Bronchial epithelial cell (primary cell): ENCODE results near the gene SAMD4A. TPM values are rescaled to one million over a fixed set of nuclear protein-coding genes. Genes with fewer than 3 reads are reported as not detected.
"Not testable (repeated sequence)": the region's sequence is repeated elsewhere in the genome, so short reads cannot be mapped to it uniquely, and the experiment has no call there.

ENCODE experiments used
- DNase-seq: peaks from one replicate; pipeline ENCODE4 v3.0.0-alpha.2; 2010; ENCODE audit warnings: low read depth
- FAIRE-seq: peaks from 2 replicates; lab custom pipeline; 2011; peaks lifted over from hg19 to GRCh38; lab: Jason Lieb, UNC
- H3K27me3 ChIP-seq: 2 replicates; pipeline ENCODE4 v1.5.1; 2011; ENCODE audit warnings: low read length; ENCODE audit not compliant: control insufficient read depth, insufficient read depth
- H3K36me3 ChIP-seq: 2 replicates; pipeline ENCODE4 v1.5.1; 2011; ENCODE audit warnings: low read length; ENCODE audit not compliant: control insufficient read depth, insufficient read depth
- H3K4me3 ChIP-seq: 2 replicates; pipeline ENCODE4 v1.5.1; 2011; ENCODE audit warnings: mild to moderate bottlenecking, low read depth, low read length, control low read depth
- CTCF ChIP-seq: IDR thresholded peaks from 2 replicates; pipeline ENCODE4 v1.5.1; 2011; ENCODE audit warnings: mild to moderate bottlenecking, moderate library complexity, low read length, control low read depth, inconsistent platforms; ENCODE audit not compliant: insufficient read depth, severe bottlenecking
- total RNA-seq: library from RNA; depleted of rRNA; stranded (reverse); fragments of >200 nt; gene quantifications from 2 replicates; pipeline ENCODE4 v1.2.1, GENCODE V29; 2014

The SAMD4A gene
- total RNA-seq, 1 donor from 2014 or later: 13.4 TPM

- Histone ChIP-seq H3K36me3 (no peaks in the 10 kb centered on the region), H3K4me3 (no peak overlapping the region), H3K27me3 (no peaks in the 10 kb centered on the region)
- no peak for FAIRE-seq
- no peak for TF ChIP-seq CTCF
- DNase-seq: no peak
Measured at GRCh38 chr14:54798465-54799124, 231.7 kb downstream of the SAMD4A start.

GRCh38 chr14:54801482-54801881 is 234.6 kb downstream of the SAMD4A start:
- not testable (repeated sequence) for H3K36me3 ChIP-seq, FAIRE-seq

GRCh38 chr14:54803396-54803795 is 236.5 kb downstream of the SAMD4A start:
- TF ChIP-seq CTCF: no peak
- no peaks in the 10 kb centered on the region for H3K27me3 ChIP-seq
- FAIRE-seq (no peak), DNase-seq (no peak)
- H3K4me3 ChIP-seq: no peak overlapping the region
- H3K36me3 ChIP-seq: no peaks in the 10 kb centered on the region

More at GRCh38 chr14:54801482-54801881, 234.6 kb downstream of the SAMD4A start:
- H3K27me3 ChIP-seq, DNase-seq, H3K4me3 ChIP-seq: not testable (repeated sequence)

GRCh38 chr14:54803926-54804537 is 237.1 kb downstream of the SAMD4A start:
- TF ChIP-seq CTCF: no peak
- FAIRE-seq: no peak
- H3K27me3 ChIP-seq: no peaks in the 10 kb centered on the region
- H3K4me3 ChIP-seq: no peak overlapping the region
- no peak for DNase-seq
- no peaks in the 10 kb centered on the region for H3K36me3 ChIP-seq

- no peak overlapping the region for H3K4me3 ChIP-seq
- no peaks in the 10 kb centered on the region for H3K36me3 ChIP-seq
- no peak for FAIRE-seq
- no peaks in the 10 kb centered on the region for H3K27me3 ChIP-seq
- no peak for TF ChIP-seq CTCF
- peak; percentile 47 for DNase-seq
Measured at GRCh38 chr14:54804538-54805041, 237.7 kb downstream of the SAMD4A start.

- no peak for FAIRE-seq
- no peak for TF ChIP-seq CTCF
- no peak for DNase-seq
- no peaks in the 10 kb centered on the region for H3K27me3 ChIP-seq
- no peak overlapping the region for H3K4me3 ChIP-seq
- H3K36me3 ChIP-seq: no peaks in the 10 kb centered on the region
Measured at GRCh38 chr14:54805070-54805444, 238.1 kb downstream of the SAMD4A start.
